HG02759 (cell line): Measurements from ENCODE around the gene CALML4.

Experiments
- ATAC-seq: cut with Tn5 transposase; IDR thresholded peaks from one replicate; pipeline ENCODE4 v1.9.1; 2021; ENCODE audit warnings: mild to moderate bottlenecking, moderate library complexity; ENCODE audit not compliant: unreplicated experiment

Gene CALML4

GRCh38 chr15:68151277-68151676 is 53.9 kb downstream of the CALML4 start:
- no peak for ATAC-seq

GRCh38 chr15:68150187-68150586 is 54.9 kb downstream of the CALML4 start:
- no peak for ATAC-seq

- ATAC-seq = no peak
Measured at GRCh38 chr15:68149059-68149458, 56.1 kb downstream of the CALML4 start.

- no peak for ATAC-seq
Measured at GRCh38 chr15:68148039-68148438, 57.1 kb downstream of the CALML4 start.

- no peak for ATAC-seq
Measured at GRCh38 chr15:68145706-68146105, 59.4 kb downstream of the CALML4 start.

GRCh38 chr15:68143785-68144184 is 61.3 kb downstream of the CALML4 start:
- ATAC-seq = no peak

- no peak for ATAC-seq
Measured at GRCh38 chr15:68143129-68143528, 62.0 kb downstream of the CALML4 start.
